ENCODE results near the gene ERCC1. TPM values are rescaled to one million over a fixed set of nuclear protein-coding genes. Genes with fewer than 3 reads are reported as not detected.
"Not testable (repeated sequence)": the region's sequence is repeated elsewhere in the genome, so short reads cannot be mapped to it uniquely, and the experiment has no call there.

Gene ERCC1
- total RNA-seq, 4 donors from 2014 or later, result 38.8 to 42.6 (median 40.0) TPM

GRCh38 chr19:45439190-45439568 lies 15.5 kb upstream of the ERCC1 start:
- intact Hi-C loops (cut with DNase I; ENCODE audit: low total_unique reads), result no loop called here
- peak overlapping the region in 3 of 4 donors; percentile 53 to 77 (median 69) for H3K4me3 ChIP-seq
- no peaks in the 10 kb centered on the region for H3K9me3 ChIP-seq
- H3K36me3 ChIP-seq, result no peaks in the 10 kb centered on the region
- peak overlapping the region; percentile 87 to 97 (median 89) for H3K27ac ChIP-seq
- H3K4me1 ChIP-seq, result peaks cover 4 to 28% (median 13%) of the 10 kb centered on the region in 4 donors
- no peak for DNase-seq
- 7 to 25% methylated on average over 5 to 10 of the region's 10 CpGs for WGBS, 2 donors (ENCODE audit: low coverage in 1 of 2)
- no peaks in the 10 kb centered on the region for H3K27me3 ChIP-seq
- TF ChIP-seq POLR2A (IDR thresholded peaks at IDR 0.05), result no peak
- no peak for TF ChIP-seq CTCF (IDR thresholded peaks at IDR 0.05)
- TF ChIP-seq POLR2AphosphoS5 (IDR thresholded peaks at IDR 0.05), result no peak
- TF ChIP-seq EP300 (IDR thresholded peaks at IDR 0.05; ENCODE audit: low read depth), result no peak
- in situ Hi-C loops (cut with MboI; ENCODE audit: low pct_ligation_motif_present in 1 of 4, low pct_unique_long_range_greater_than_20kb in 1 of 4, low sequenced_read_pairs in 3 of 4), result loop anchor here in 1 of 4 donors (5.0 kb wide), 1 partner anchor 38 kb away; no protein-coding TSS in a partner anchor

- Histone ChIP-seq H3K27ac (no peak overlapping the region), H3K9me3 (no peaks in the 10 kb centered on the region), H3K27me3 (no peaks in the 10 kb centered on the region), H3K36me3 (no peaks in the 10 kb centered on the region), H3K4me1 (peaks cover 0 to 12% (median 2%) of the 10 kb centered on the region in 4 donors), H3K4me3 (no peak overlapping the region)
- TF ChIP-seq POLR2AphosphoS5 (IDR thresholded peaks at IDR 0.05), result no peak
- no peak for TF ChIP-seq EP300 (IDR thresholded peaks at IDR 0.05; ENCODE audit: low read depth)
- no peak for TF ChIP-seq POLR2A (IDR thresholded peaks at IDR 0.05)
- no peak for TF ChIP-seq CTCF (IDR thresholded peaks at IDR 0.05)
- intact Hi-C loops (cut with DNase I; ENCODE audit: low total_unique reads), result no loop called here
- WGBS, 2 donors (ENCODE audit: low coverage in 1 of 2), result 72 to 84% methylated on average over 3 of the region's 3 CpGs
- in situ Hi-C loops (cut with MboI; ENCODE audit: low pct_ligation_motif_present in 1 of 4, low pct_unique_long_range_greater_than_20kb in 1 of 4, low sequenced_read_pairs in 3 of 4), result loop anchor here in 1 of 4 donors (5.0 kb wide), 1 partner anchor 40 kb away; no protein-coding TSS in a partner anchor
- DNase-seq, result no peak
These were observed 13.6 kb upstream of the ERCC1 start for GRCh38 chr19:45437328-45437727.

- H3K36me3 ChIP-seq; DNase-seq; H3K27ac ChIP-seq; H3K4me3 ChIP-seq; in situ Hi-C loops (cut with MboI; ENCODE audit: low pct_ligation_motif_present in 1 of 4, low pct_unique_long_range_greater_than_20kb in 1 of 4, low sequenced_read_pairs in 3 of 4); intact Hi-C loops (cut with DNase I; ENCODE audit: low total_unique reads); H3K9me3 ChIP-seq: not testable (repeated sequence)
- peaks cover 21% of the 10 kb centered on the region for H3K27me3 ChIP-seq
- 87 to 90% methylated on average over 3 to 8 of the region's 8 CpGs for WGBS, 2 donors (ENCODE audit: low coverage in 1 of 2)
- peaks cover 0 to 17% (median 12%) of the 10 kb centered on the region in 4 donors for H3K4me1 ChIP-seq
These were observed 8.8 kb upstream of the ERCC1 start for GRCh38 chr19:45432543-45432942.

GRCh38 chr19:45431008-45431407 lies 7.3 kb upstream of the ERCC1 start:
- Histone ChIP-seq H3K4me1 (peaks cover 0 to 17% (median 14%) of the 10 kb centered on the region in 4 donors), H3K27me3 (peaks cover 25% of the 10 kb centered on the region)
- 51% methylated on average over 4 to 9 of the region's 9 CpGs for WGBS, 2 donors (ENCODE audit: low coverage in 1 of 2)
- H3K36me3 ChIP-seq; in situ Hi-C loops (cut with MboI; ENCODE audit: low pct_ligation_motif_present in 1 of 4, low pct_unique_long_range_greater_than_20kb in 1 of 4, low sequenced_read_pairs in 3 of 4); H3K9me3 ChIP-seq; H3K4me3 ChIP-seq; DNase-seq; H3K27ac ChIP-seq; intact Hi-C loops (cut with DNase I; ENCODE audit: low total_unique reads): not testable (repeated sequence)

- peaks cover 25% of the 10 kb centered on the region for H3K27me3 ChIP-seq
- intact Hi-C loops (cut with DNase I; ENCODE audit: low total_unique reads); H3K4me3 ChIP-seq; DNase-seq; in situ Hi-C loops (cut with MboI; ENCODE audit: low pct_ligation_motif_present in 1 of 4, low pct_unique_long_range_greater_than_20kb in 1 of 4, low sequenced_read_pairs in 3 of 4); H3K36me3 ChIP-seq; H3K9me3 ChIP-seq: not testable (repeated sequence)
- peaks cover 0 to 23% (median 14%) of the 10 kb centered on the region in 4 donors for H3K4me1 ChIP-seq
- 39 to 63% methylated on average over 2 to 11 of the region's 11 CpGs for WGBS, 2 donors (ENCODE audit: low coverage in 1 of 2)
- peak overlapping the region in 3 of 4 donors; percentile 74 to 83 (median 80) for H3K27ac ChIP-seq
These were observed 6.2 kb upstream of the ERCC1 start for GRCh38 chr19:45429896-45430295.

Measured in transverse colon (tissue), 4 donors.